Effector memory CD4-positive, alpha-beta T cell (primary cell): ENCODE data around the gene PCDHGB7.
"Not testable (repeated sequence)": the region's sequence is repeated elsewhere in the genome, so short reads cannot be mapped to it uniquely, and the experiment has no call there.

ENCODE experiments used
- DNase-seq, 3 donors: peaks; one replicate each; pipeline ENCODE4 v3.0.0-alpha.2; 2020
- H3K27ac ChIP-seq: 2 replicates; pipeline ENCODE4 v1.7.0; 2013; ENCODE audit warnings: mild to moderate bottlenecking, low read length, moderate library complexity; ENCODE audit not compliant: insufficient read depth, poor library complexity, severe bottlenecking
- H3K27me3 ChIP-seq: replicated peaks from 2 replicates; pipeline ENCODE4 v1.7.0; 2013; ENCODE audit warnings: mild to moderate bottlenecking, low read length; ENCODE audit not compliant: insufficient read depth, control insufficient read depth, poor library complexity, severe bottlenecking
- H3K36me3 ChIP-seq: 2 replicates; pipeline ENCODE4 v1.7.0; 2013; ENCODE audit warnings: mild to moderate bottlenecking, low read length, moderate library complexity; ENCODE audit not compliant: control insufficient read depth, insufficient read depth
- H3K4me1 ChIP-seq: 2 replicates; pipeline ENCODE4 v1.7.0; 2013; ENCODE audit warnings: low read length, mild to moderate bottlenecking; ENCODE audit not compliant: control insufficient read depth, insufficient read depth, poor library complexity, severe bottlenecking
- H3K4me3 ChIP-seq: 2 replicates; pipeline ENCODE4 v1.7.0; 2013; ENCODE audit warnings: low read length, low read depth, mild to moderate bottlenecking; ENCODE audit not compliant: insufficient read depth, poor library complexity, severe bottlenecking
- H3K9me3 ChIP-seq: 2 replicates; pipeline ENCODE4 v1.7.0; 2013; ENCODE audit warnings: mild to moderate bottlenecking, low read length, moderate library complexity; ENCODE audit not compliant: control insufficient read depth

The PCDHGB7 gene

GRCh38 chr5:141398608-141399007 lies 18.9 kb upstream of the PCDHGB7 start:
- Histone ChIP-seq H3K27me3 (peaks cover 16% of the 10 kb centered on the region), H3K36me3 (no peaks in the 10 kb centered on the region), H3K27ac (no peak overlapping the region), H3K9me3 (peaks cover 4% of the 10 kb centered on the region), H3K4me1 (no peaks in the 10 kb centered on the region), H3K4me3 (no peak overlapping the region)
- no peak for DNase-seq

- H3K4me1 ChIP-seq, result no peaks in the 10 kb centered on the region
- H3K27ac ChIP-seq, result no peak overlapping the region
- H3K27me3 ChIP-seq, result peaks cover 21% of the 10 kb centered on the region
- no peak for DNase-seq
- no peaks in the 10 kb centered on the region for H3K36me3 ChIP-seq
- H3K9me3 ChIP-seq, result peaks cover 4% of the 10 kb centered on the region
- no peak overlapping the region for H3K4me3 ChIP-seq
Measured at GRCh38 chr5:141399555-141400258, 17.8 kb upstream of the PCDHGB7 start.

GRCh38 chr5:141402553-141403243 lies 14.8 kb upstream of the PCDHGB7 start, which contains the start of gene PCDHGA9:
Gene PCDHGA9, plus strand, starts transcription at chr5:141402778. Its CDS starts 175 bp downstream, at chr5:141402953.
- no peak within 1 kb of the TSS for H3K4me3 ChIP-seq

GRCh38 chr5:141403387-141403786 lies 14.1 kb upstream of the PCDHGB7 start:
- Histone ChIP-seq H3K4me3 (no peak overlapping the region), H3K27me3 (peaks cover 33% of the 10 kb centered on the region), H3K9me3 (peaks cover 4% of the 10 kb centered on the region), H3K4me1 (no peaks in the 10 kb centered on the region), H3K27ac (no peak overlapping the region), H3K36me3 (no peaks in the 10 kb centered on the region)
- DNase-seq, result no peak

More at GRCh38 chr5:141402553-141403243, 14.8 kb upstream of the PCDHGB7 start, which contains the start of gene PCDHGA9:
- DNase-seq, result no peak
- Histone ChIP-seq H3K4me1 (no peaks in the 10 kb centered on the region), H3K9me3 (peaks cover 4% of the 10 kb centered on the region), H3K27me3 (peaks cover 31% of the 10 kb centered on the region), H3K27ac (no peak within 1 kb of the TSS), H3K36me3 (no peaks in the 10 kb centered on the region)

GRCh38 chr5:141407790-141408505 lies 9.5 kb upstream of the PCDHGB7 start, which contains the start of gene PCDHGB6:
Gene PCDHGB6, plus strand, starts transcription at chr5:141408021. Its CDS starts 182 bp downstream, at chr5:141408203.
- peaks cover 39% of the 10 kb centered on the region for H3K27me3 ChIP-seq
- not testable (repeated sequence) for H3K4me3 ChIP-seq, H3K27ac ChIP-seq, H3K36me3 ChIP-seq, H3K9me3 ChIP-seq, DNase-seq, H3K4me1 ChIP-seq

- Histone ChIP-seq H3K36me3 (no peaks in the 10 kb centered on the region), H3K4me1 (peaks cover 4% of the 10 kb centered on the region), H3K9me3 (peaks cover 3% of the 10 kb centered on the region), H3K27me3 (peaks cover 45% of the 10 kb centered on the region), H3K4me3 (no peak overlapping the region), H3K27ac (no peak overlapping the region)
- no peak for DNase-seq
Measured at GRCh38 chr5:141409598-141410306, 7.7 kb upstream of the PCDHGB7 start.

GRCh38 chr5:141411575-141411974 lies 5.9 kb upstream of the PCDHGB7 start:
- no peak for DNase-seq
- Histone ChIP-seq H3K4me3 (no peak overlapping the region), H3K27me3 (peaks cover 54% of the 10 kb centered on the region), H3K36me3 (no peaks in the 10 kb centered on the region), H3K4me1 (peaks cover 7% of the 10 kb centered on the region), H3K27ac (no peak overlapping the region), H3K9me3 (peaks cover 3% of the 10 kb centered on the region)

GRCh38 chr5:141412854-141413539 lies 4.5 kb upstream of the PCDHGB7 start, which contains the start of gene PCDHGA10:
Gene PCDHGA10, plus strand, starts transcription at chr5:141412987. Its CDS starts 189 bp downstream, at chr5:141413176.
- Histone ChIP-seq H3K9me3 (peaks cover 3% of the 10 kb centered on the region), H3K4me1 (peaks cover 7% of the 10 kb centered on the region), H3K27ac (no peak within 1 kb of the TSS), H3K4me3 (peak within 1 kb of the TSS; percentile 37), H3K27me3 (peaks cover 54% of the 10 kb centered on the region), H3K36me3 (no peaks in the 10 kb centered on the region)
- peak in 2 of 3 donors; percentile 28 to 29 for DNase-seq

GRCh38 chr5:141413540-141414069 lies 3.9 kb upstream of the PCDHGB7 start:
- Histone ChIP-seq H3K27ac (no peak overlapping the region), H3K36me3 (no peaks in the 10 kb centered on the region), H3K27me3 (peaks cover 58% of the 10 kb centered on the region), H3K4me1 (peaks cover 7% of the 10 kb centered on the region), H3K4me3 (peak overlapping the region; percentile 37), H3K9me3 (peaks cover 7% of the 10 kb centered on the region)
- no peak for DNase-seq
